Neural crest cell (in vitro differentiated cells): ENCODE data around the gene TRIP10. TPM values are rescaled to one million over a fixed set of nuclear protein-coding genes. Genes with fewer than 3 reads are reported as not detected.
"Not testable (repeated sequence)": the region's sequence is repeated elsewhere in the genome, so short reads cannot be mapped to it uniquely, and the experiment has no call there.

Experiments used
- DNase-seq: peaks from one replicate; pipeline ENCODE4 v3.0.0; 2021; ENCODE audit warnings: low read depth, mixed read lengths, low spot score
- H3K27ac Mint-ChIP-seq: one replicate; pipeline ENCODE4 v1.8.0; 2021; ENCODE audit warnings: mild to moderate bottlenecking, mixed read lengths; ENCODE audit not compliant: unreplicated experiment
- H3K27me3 Mint-ChIP-seq: 2 replicates; pipeline ENCODE4 v1.8.0; 2021; ENCODE audit warnings: low read depth, mild to moderate bottlenecking, mixed read lengths
- H3K36me3 Mint-ChIP-seq: 2 replicates; pipeline ENCODE4 v1.8.0; 2021; ENCODE audit warnings: low read depth, mild to moderate bottlenecking, mixed read lengths
- H3K4me1 Mint-ChIP-seq: 2 replicates; pipeline ENCODE4 v1.8.0; 2021; ENCODE audit warnings: mixed read lengths
- H3K4me3 Mint-ChIP-seq: one replicate; pipeline ENCODE4 v1.8.0; 2021; ENCODE audit warnings: mild to moderate bottlenecking, mixed read lengths
- H3K9me3 Mint-ChIP-seq: 2 replicates; pipeline ENCODE4 v1.8.0; 2021; ENCODE audit warnings: mixed read lengths
- total RNA-seq: library from RNA; stranded (reverse); gene quantifications from 2 replicates; pipeline ENCODE4 v1.2.1, GENCODE V29; 2021
- TF ChIP-seq, protein P1 (sequence below): fragments of 200-600 bp; sonication (generic); conservative IDR thresholded peaks from 2 replicates; pipeline ENCODE4 v1.5.0; 2021; ENCODE audit warnings: antibody characterized with exemption, mild to moderate bottlenecking

The TRIP10 gene
- total RNA-seq, 1 donor from 2014 or later = 20.6 TPM

DNA sequence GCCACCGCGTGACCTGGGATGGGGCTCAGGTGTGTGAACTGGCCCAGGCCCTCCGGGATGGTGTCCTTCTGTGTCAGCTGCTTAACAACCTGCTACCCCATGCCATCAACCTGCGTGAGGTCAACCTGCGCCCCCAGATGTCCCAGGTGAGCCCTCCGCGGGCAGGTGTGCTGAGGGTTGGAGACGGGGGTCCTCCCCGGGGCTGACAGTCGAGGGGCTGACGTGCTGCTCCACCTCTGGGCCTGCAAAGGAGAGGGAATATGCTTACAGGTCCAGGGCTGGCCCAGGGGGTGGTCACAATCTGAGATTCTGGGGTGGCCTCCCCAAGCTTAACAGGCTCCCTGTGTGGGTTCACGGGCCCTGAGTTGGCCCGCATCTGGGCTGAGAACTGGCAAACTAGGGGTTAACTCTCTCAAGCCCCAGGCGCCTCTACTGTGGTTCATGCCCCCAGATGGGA, 33.4 kb downstream of the TRIP10 start:
- Mint-ChIP-seq H3K4me1 (no peaks in the 10 kb centered on the region), H3K9me3 (peaks cover 5% of the 10 kb centered on the region), H3K4me3 (no peak overlapping the region), H3K27ac (no peak overlapping the region), H3K36me3 (no peaks in the 10 kb centered on the region), H3K27me3 (peaks cover 28% of the 10 kb centered on the region)
- TF ChIP-seq, protein P1, sequence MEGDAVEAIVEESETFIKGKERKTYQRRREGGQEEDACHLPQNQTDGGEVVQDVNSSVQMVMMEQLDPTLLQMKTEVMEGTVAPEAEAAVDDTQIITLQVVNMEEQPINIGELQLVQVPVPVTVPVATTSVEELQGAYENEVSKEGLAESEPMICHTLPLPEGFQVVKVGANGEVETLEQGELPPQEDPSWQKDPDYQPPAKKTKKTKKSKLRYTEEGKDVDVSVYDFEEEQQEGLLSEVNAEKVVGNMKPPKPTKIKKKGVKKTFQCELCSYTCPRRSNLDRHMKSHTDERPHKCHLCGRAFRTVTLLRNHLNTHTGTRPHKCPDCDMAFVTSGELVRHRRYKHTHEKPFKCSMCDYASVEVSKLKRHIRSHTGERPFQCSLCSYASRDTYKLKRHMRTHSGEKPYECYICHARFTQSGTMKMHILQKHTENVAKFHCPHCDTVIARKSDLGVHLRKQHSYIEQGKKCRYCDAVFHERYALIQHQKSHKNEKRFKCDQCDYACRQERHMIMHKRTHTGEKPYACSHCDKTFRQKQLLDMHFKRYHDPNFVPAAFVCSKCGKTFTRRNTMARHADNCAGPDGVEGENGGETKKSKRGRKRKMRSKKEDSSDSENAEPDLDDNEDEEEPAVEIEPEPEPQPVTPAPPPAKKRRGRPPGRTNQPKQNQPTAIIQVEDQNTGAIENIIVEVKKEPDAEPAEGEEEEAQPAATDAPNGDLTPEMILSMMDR = no peak
- DNase-seq = no peak

DNA sequence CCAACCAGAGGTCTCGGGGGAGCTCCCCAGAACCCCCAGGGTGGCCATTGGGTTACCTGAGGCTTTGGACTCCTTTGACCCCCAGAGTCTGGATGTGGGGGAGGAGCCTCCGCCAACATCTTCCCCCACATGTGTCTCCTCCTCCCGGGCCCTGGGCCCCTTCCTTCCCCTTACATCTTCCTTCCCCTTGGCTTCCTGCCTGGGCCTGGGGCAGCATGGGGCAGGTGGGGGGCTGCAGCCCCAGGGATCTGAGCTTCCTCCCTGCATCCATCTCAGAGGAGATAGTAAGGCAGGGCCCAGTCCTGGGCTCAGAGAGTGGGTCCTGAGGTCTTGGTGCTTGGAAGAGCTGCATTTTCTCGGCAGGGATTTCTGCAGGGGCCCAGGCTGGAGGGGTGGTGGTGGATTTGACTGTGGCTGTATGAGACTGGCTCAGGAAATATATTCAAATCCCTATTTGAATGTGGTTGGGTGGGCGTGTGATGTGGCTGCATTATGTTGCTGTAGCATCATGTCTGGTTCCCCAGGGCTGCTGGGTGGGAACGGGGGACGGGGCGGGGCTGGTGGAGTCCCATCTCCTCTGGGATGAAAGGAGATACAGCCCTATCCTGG, 33.9 kb downstream of the TRIP10 start:
- TF ChIP-seq, protein P1 = no peak
- Mint-ChIP-seq H3K27ac (peak overlapping the region; percentile 62), H3K27me3 (peaks cover 23% of the 10 kb centered on the region), H3K36me3 (no peaks in the 10 kb centered on the region), H3K9me3 (peaks cover 5% of the 10 kb centered on the region), H3K4me1 (no peaks in the 10 kb centered on the region), H3K4me3 (no peak overlapping the region)
- DNase-seq = no peak

GRCh38 chr19:6774821-6775707, 35.6 kb downstream of the TRIP10 start:
- DNase-seq = no peak
- no peak overlapping the region for H3K4me3 Mint-ChIP-seq

DNA sequence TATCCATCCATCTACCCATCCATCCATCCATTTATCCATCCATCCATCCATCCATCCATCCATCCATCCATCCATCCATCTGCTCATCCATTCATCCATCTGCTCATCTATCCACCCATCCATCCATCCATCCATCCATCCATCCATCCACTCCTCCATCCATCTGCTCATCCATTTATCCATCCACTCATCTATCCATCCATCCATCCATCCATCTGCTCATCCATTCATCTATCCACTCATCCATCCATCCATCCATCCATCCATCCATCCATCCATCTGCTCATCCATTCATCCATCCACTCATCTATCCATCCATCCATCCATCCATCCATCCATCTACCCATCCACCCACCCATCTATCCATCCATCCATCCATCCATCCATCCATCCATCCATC, 36.6 kb downstream of the TRIP10 start:
- not testable (repeated sequence) for H3K36me3 Mint-ChIP-seq

More at GRCh38 chr19:6774821-6775707, 35.6 kb downstream of the TRIP10 start:
- no peak overlapping the region for H3K27ac Mint-ChIP-seq
- peaks cover 11% of the 10 kb centered on the region for H3K27me3 Mint-ChIP-seq
- H3K4me1 Mint-ChIP-seq = no peaks in the 10 kb centered on the region
- TF ChIP-seq, protein P1 = no peak
- peaks cover 5% of the 10 kb centered on the region for H3K9me3 Mint-ChIP-seq
- no peaks in the 10 kb centered on the region for H3K36me3 Mint-ChIP-seq

DNA sequence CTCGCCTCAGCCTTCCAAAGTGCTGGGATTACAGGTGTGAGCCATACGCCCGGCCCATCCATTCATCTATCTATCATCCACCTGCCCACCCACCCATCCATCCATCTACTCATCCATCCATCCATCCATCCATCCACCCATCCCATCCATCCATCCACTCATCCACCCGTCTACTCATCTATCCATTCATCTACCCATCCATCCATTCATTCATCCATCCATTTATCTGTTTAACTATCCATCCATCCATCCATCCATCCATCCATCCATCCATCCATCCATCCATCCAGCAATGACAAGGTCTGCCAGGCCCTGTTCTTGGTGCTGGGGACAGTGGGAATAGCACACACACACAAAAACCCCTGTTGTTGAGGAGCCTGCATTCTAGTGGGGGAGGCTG, 37.5 kb downstream of the TRIP10 start:
- H3K4me1 Mint-ChIP-seq = no peaks in the 10 kb centered on the region
- DNase-seq = no peak
- TF ChIP-seq, protein P1 = no peak
- H3K27me3 Mint-ChIP-seq = peaks cover 6% of the 10 kb centered on the region
- no peak overlapping the region for H3K4me3 Mint-ChIP-seq
- H3K36me3 Mint-ChIP-seq = no peaks in the 10 kb centered on the region
- no peak overlapping the region for H3K27ac Mint-ChIP-seq
- H3K9me3 Mint-ChIP-seq = peaks cover 5% of the 10 kb centered on the region

More for the DNA sequence above, 36.6 kb downstream of the TRIP10 start:
- DNase-seq, H3K9me3 Mint-ChIP-seq, H3K27ac Mint-ChIP-seq, H3K4me3 Mint-ChIP-seq, H3K4me1 Mint-ChIP-seq, H3K27me3 Mint-ChIP-seq: not testable (repeated sequence)

- Mint-ChIP-seq H3K27me3 (peaks cover 6% of the 10 kb centered on the region), H3K9me3 (peaks cover 5% of the 10 kb centered on the region), H3K4me1 (no peaks in the 10 kb centered on the region), H3K4me3 (no peak overlapping the region), H3K27ac (peak overlapping the region; percentile 71), H3K36me3 (no peaks in the 10 kb centered on the region)
- DNase-seq = no peak
- TF ChIP-seq, protein P1 = no peak
Measured at GRCh38 chr19:6777434-6777833, 38.0 kb downstream of the TRIP10 start.
